HG02588 (cell line): ENCODE measurements around the gene BCAS3.
"Not testable (repeated sequence)": the region's sequence is repeated elsewhere in the genome, so short reads cannot be mapped to it uniquely, and the experiment has no call there.

ENCODE experiments used
- ATAC-seq: cut with Tn5 transposase; IDR thresholded peaks from one replicate; pipeline ENCODE4 v1.9.1; 2021; ENCODE audit warnings: mild to moderate bottlenecking, moderate library complexity; ENCODE audit not compliant: unreplicated experiment

Gene BCAS3

GRCh38 chr17:61427567-61427966 lies 749.9 kb downstream of the BCAS3 start:
- ATAC-seq: no peak

GRCh38 chr17:61429274-61429673 lies 751.6 kb downstream of the BCAS3 start:
- ATAC-seq: no peak

- ATAC-seq: not testable (repeated sequence)
Observed at GRCh38 chr17:61429831-61430230, 752.2 kb downstream of the BCAS3 start.

GRCh38 chr17:61431594-61432311 lies 754.1 kb downstream of the BCAS3 start:
- ATAC-seq: no peak

- no peak for ATAC-seq
Observed at GRCh38 chr17:61436273-61436672, 758.6 kb downstream of the BCAS3 start.

- ATAC-seq: no peak
Observed at GRCh38 chr17:61436995-61437704, 759.5 kb downstream of the BCAS3 start.

- peak; percentile 57 for ATAC-seq
Observed at GRCh38 chr17:61440697-61441096, 763.0 kb downstream of the BCAS3 start.

GRCh38 chr17:61441507-61441906 lies 763.9 kb downstream of the BCAS3 start:
- not testable (repeated sequence) for ATAC-seq

- no peak for ATAC-seq
Observed at GRCh38 chr17:61442136-61442775, 764.6 kb downstream of the BCAS3 start.
